HL-60 (cell line): ENCODE data around the gene SMG6.

ENCODE experiments used
- CTCF ChIP-seq: IDR thresholded peaks from one replicate; pipeline ENCODE4 v1.5.1; 2011; ENCODE audit warnings: low read length, control low read depth, inconsistent platforms; ENCODE audit not compliant: insufficient read depth
- GABPA ChIP-seq: IDR thresholded peaks from 2 replicates; pipeline ENCODE4 v1.6.1; 2012; ENCODE audit warnings: low read depth
- POLR2AphosphoS5 ChIP-seq: IDR thresholded peaks from 2 replicates; pipeline ENCODE4 v1.6.1; 2012; ENCODE audit warnings: low read depth

GRCh38 chr17:2317796-2318195 is 14.2 kb upstream of the SMG6 start:
- TF ChIP-seq CTCF (no peak), POLR2AphosphoS5 (no peak), GABPA (no peak)
